ENCODE data around the gene INTS6L.

- TF ChIP-seq CTCF (IDR thresholded peaks at IDR 0.05): no peak
- TF ChIP-seq POLR2A (IDR thresholded peaks at IDR 0.05): no peak
These were observed 29.1 kb downstream of the INTS6L start for GRCh38 chrX:135549519-135549918.

Measured in uterus (tissue), 2 donors.